H9 (cell line): ENCODE measurements around the gene CCDC187. TPM values are rescaled to one million over a fixed set of nuclear protein-coding genes. Genes with fewer than 3 reads are reported as not detected.
A peak's percentile ranks its signal among the peaks of the same experiment; 100 is the strongest.

Experiments
- DNase-seq: peaks from one replicate; pipeline ENCODE4 v3.0.0-alpha.2; 2017
- H2AFZ ChIP-seq: one replicate; pipeline ENCODE4 v1.6.1; 2013; ENCODE audit warnings: mild to moderate bottlenecking, low read length, control low read depth, moderate library complexity
- H2AK5ac ChIP-seq: 2 replicates; pipeline ENCODE4 v1.6.1; 2013; ENCODE audit warnings: low read length, control low read depth, mixed read lengths; ENCODE audit not compliant: insufficient read length
- H2BK120ac ChIP-seq: one replicate; pipeline ENCODE4 v1.6.1; 2013; ENCODE audit warnings: low read depth, mild to moderate bottlenecking, low read length, control low read depth, inconsistent platforms; ENCODE audit not compliant: poor library complexity, severe bottlenecking
- H2BK12ac ChIP-seq: 2 replicates; pipeline ENCODE4 v1.6.1; 2013; ENCODE audit warnings: low read length, control low read depth, mixed read lengths, low read depth; ENCODE audit not compliant: insufficient read length
- H2BK15ac ChIP-seq: 2 replicates; pipeline ENCODE4 v1.6.1; 2013; ENCODE audit warnings: low read depth, low read length, control low read depth
- H2BK20ac ChIP-seq: one replicate; pipeline ENCODE4 v1.6.1; 2013; ENCODE audit warnings: low read depth, mild to moderate bottlenecking, low read length, control low read depth, inconsistent platforms; ENCODE audit not compliant: poor library complexity, severe bottlenecking
- H2BK5ac ChIP-seq: 2 replicates; pipeline ENCODE4 v1.6.1; 2013; ENCODE audit warnings: low read length, control low read depth, mixed read lengths; ENCODE audit not compliant: insufficient read length
- H3K14ac ChIP-seq: 2 replicates; pipeline ENCODE4 v1.6.1; 2013; ENCODE audit warnings: low read length, control low read depth; ENCODE audit not compliant: insufficient read depth
- H3K18ac ChIP-seq: 2 replicates; pipeline ENCODE4 v1.6.1; 2013; ENCODE audit warnings: low read depth, mild to moderate bottlenecking, mixed read lengths, low read length, control low read depth; ENCODE audit not compliant: insufficient read length
- H3K23ac ChIP-seq: 2 replicates; pipeline ENCODE4 v1.6.1; 2013; ENCODE audit warnings: low read length, control low read depth, mixed read lengths, low read depth; ENCODE audit not compliant: insufficient read length
- H3K23me2 ChIP-seq: 2 replicates; pipeline ENCODE4 v1.6.1; 2013; ENCODE audit warnings: low read depth, mild to moderate bottlenecking, mixed read lengths, low read length, control low read depth; ENCODE audit not compliant: insufficient read length, poor library complexity, severe bottlenecking
- H3K27ac ChIP-seq: 2 replicates; pipeline ENCODE4 v1.5.1; 2013; ENCODE audit warnings: low read length, control low read depth, mixed read lengths, low read depth; ENCODE audit not compliant: insufficient read length
- H3K27me3 ChIP-seq: 2 replicates; pipeline ENCODE4 v1.6.1; 2013; ENCODE audit warnings: low read length, control low read depth, inconsistent platforms; ENCODE audit not compliant: insufficient read depth
- H3K4ac ChIP-seq: 2 replicates; pipeline ENCODE4 v1.6.1; 2013; ENCODE audit warnings: low read depth, mild to moderate bottlenecking, control low read depth, inconsistent platforms, low read length, moderate library complexity
- H3K4me1 ChIP-seq: 2 replicates; pipeline ENCODE4 v1.6.1; 2013; ENCODE audit warnings: low read length, control low read depth, inconsistent platforms; ENCODE audit not compliant: insufficient read depth
- H3K4me2 ChIP-seq: 2 replicates; pipeline ENCODE4 v1.6.1; 2013; ENCODE audit warnings: low read length, control low read depth, mixed read lengths; ENCODE audit not compliant: insufficient read length, insufficient read depth
- H3K56ac ChIP-seq: 2 replicates; pipeline ENCODE4 v1.6.1; 2013; ENCODE audit warnings: low read depth, mild to moderate bottlenecking, mixed read lengths, low read length, control low read depth; ENCODE audit not compliant: insufficient read length
- H3K79me1 ChIP-seq: 2 replicates; pipeline ENCODE4 v1.6.1; 2013; ENCODE audit warnings: low read depth, mild to moderate bottlenecking, moderate library complexity, low read length, control low read depth, inconsistent platforms; ENCODE audit not compliant: insufficient read depth, poor library complexity, severe bottlenecking
- H3K79me2 ChIP-seq: 2 replicates; pipeline ENCODE4 v1.6.1; 2013; ENCODE audit warnings: low read length, control low read depth, inconsistent platforms; ENCODE audit not compliant: insufficient read depth
- H3K9ac ChIP-seq: 2 replicates; pipeline ENCODE4 v1.6.1; 2013; ENCODE audit warnings: low read length, control low read depth, mixed read lengths; ENCODE audit not compliant: insufficient read length; ENCODE audit errors: extremely low read depth
- H3K9me3 ChIP-seq: one replicate; pipeline ENCODE4 v1.6.1; 2013; ENCODE audit warnings: low read depth, low read length, inconsistent platforms; ENCODE audit not compliant: control insufficient read depth
- H3T11ph ChIP-seq: one replicate; pipeline ENCODE4 v1.6.1; 2013; ENCODE audit warnings: mild to moderate bottlenecking, low read length, control low read depth, inconsistent platforms
- H4K20me1 ChIP-seq: one replicate; pipeline ENCODE4 v1.6.1; 2013; ENCODE audit not compliant: control insufficient read depth, insufficient read length, insufficient read depth
- H4K5ac ChIP-seq: 2 replicates; pipeline ENCODE4 v1.6.1; 2013; ENCODE audit warnings: low read depth, mild to moderate bottlenecking, mixed read lengths, low read length, control low read depth; ENCODE audit not compliant: insufficient read length
- H4K8ac ChIP-seq: replicated peaks from 2 replicates; pipeline ENCODE4 v1.6.1; 2013; ENCODE audit warnings: low read length, control low read depth, mixed read lengths, low read depth; ENCODE audit not compliant: insufficient read length
- H4K91ac ChIP-seq: 2 replicates; pipeline ENCODE4 v1.6.1; 2013; ENCODE audit warnings: low read depth, mild to moderate bottlenecking, moderate library complexity, mixed read lengths, low read length, control low read depth; ENCODE audit not compliant: insufficient read length
- H3K27ac Mint-ChIP-seq, 3 experiments: 2 replicates in 2 of 3; 3 replicates in 1 of 3; pipeline ENCODE4 v1.8.0; 2020 to 2021; ENCODE audit warnings: mixed read lengths in 3 of 3, mild to moderate bottlenecking in 1 of 3, moderate library complexity in 1 of 3
- H3K27me3 Mint-ChIP-seq: 2 replicates; pipeline ENCODE4 v1.8.0; 2021; ENCODE audit warnings: low read depth, mild to moderate bottlenecking, moderate library complexity, mixed read lengths
- H3K36me3 Mint-ChIP-seq, 3 experiments: 2 replicates in 2 of 3; 3 replicates in 1 of 3; pipeline ENCODE4 v1.8.0; 2020 to 2021; ENCODE audit warnings: low read depth in 3 of 3, mixed read lengths in 3 of 3; ENCODE audit not compliant: insufficient read depth in 1 of 3
- H3K4me1 Mint-ChIP-seq, 2 experiments: 2 replicates each; pipeline ENCODE4 v1.8.0; 2020; ENCODE audit warnings: mixed read lengths in 2 of 2
- H3K4me3 Mint-ChIP-seq, 2 experiments: 2 replicates in 1 of 2; 3 replicates in 1 of 2; pipeline ENCODE4 v1.8.0; 2020 to 2021; ENCODE audit warnings: mild to moderate bottlenecking in 2 of 2, mixed read lengths in 2 of 2, moderate library complexity in 1 of 2
- H3K9me3 Mint-ChIP-seq, 2 experiments: 2 replicates in 1 of 2; 3 replicates in 1 of 2; pipeline ENCODE4 v1.8.0; 2020; ENCODE audit warnings: mild to moderate bottlenecking in 2 of 2, mixed read lengths in 2 of 2, moderate library complexity in 1 of 2
- CTCF ChIP-seq: fragments of 200-600 bp; sonication (generic); conservative IDR thresholded peaks from 3 replicates; pipeline ENCODE4 v1.8.0; 2021; ENCODE audit warnings: antibody characterized with exemption, mild to moderate bottlenecking
- WGBS: extraction: QIAGEN DNeasy Blood & Tissue Kit; methylation state at CpG from one replicate; pipeline ENCODE4 v1.1.7; 2013; ENCODE audit warnings: missing lambda C conversion rate, low lambda C conversion rate, mixed read lengths; ENCODE audit not compliant: insufficient read length; ENCODE audit errors: extremely low coverage; 5-methylcytosine and 5-hydroxymethylcytosine counted together
- total RNA-seq: library from RNA; stranded (reverse); gene quantifications from 2 replicates; pipeline ENCODE4 v1.2.1, GENCODE V29; 2021

The CCDC187 gene
- total RNA-seq, 1 experiment from 2014 or later = 0.07 TPM

GRCh38 chr9:136349546-136349945, 45.7 kb upstream of the CCDC187 start:
- H3K27ac ChIP-seq = no peak overlapping the region
- no peak overlapping the region for H3K4ac ChIP-seq
- H4K91ac ChIP-seq = no peak overlapping the region
- Mint-ChIP-seq H3K4me1 (peaks cover 0 to 13% of the 10 kb centered on the region in 2 experiments; a peak in 2 of 4 replicates), H3K4me3 (no peak overlapping the region), H3K9me3 (no peaks in the 10 kb centered on the region), H3K27me3 (no peaks in the 10 kb centered on the region), H3K27ac (peak overlapping the region in 1 of 3 experiments; percentile 83; a peak in 1 of 7 replicates), H3K36me3 (no peaks in the 10 kb centered on the region)
- H3K4me2 ChIP-seq = no peak overlapping the region
- no peak overlapping the region for H2BK20ac ChIP-seq
- no CpG with 5 or more reads among the region's 24 CpGs for WGBS
- H2BK120ac ChIP-seq = no peak overlapping the region
- H3K79me1 ChIP-seq = no peaks in the 10 kb centered on the region
- H2BK15ac ChIP-seq = no peak overlapping the region
- H3K18ac ChIP-seq = no peak overlapping the region
- H4K8ac ChIP-seq = no peak overlapping the region
- H2AFZ ChIP-seq = no peak overlapping the region
- H4K5ac ChIP-seq = no peak overlapping the region
- H3K9me3 ChIP-seq = no peaks in the 10 kb centered on the region
- no peak for DNase-seq
- H3K9ac ChIP-seq = no peak overlapping the region
- no peak overlapping the region for H2BK5ac ChIP-seq
- no peak overlapping the region; the same call in 1 of the 2 replicates for H3K14ac ChIP-seq
- H3T11ph ChIP-seq = no peak overlapping the region
- H3K27me3 ChIP-seq = no peaks in the 10 kb centered on the region
- H3K4me1 ChIP-seq = no peaks in the 10 kb centered on the region
- H4K20me1 ChIP-seq = no peaks in the 10 kb centered on the region
- H3K79me2 ChIP-seq = no peaks in the 10 kb centered on the region
- H2AK5ac ChIP-seq = no peak overlapping the region
- H2BK12ac ChIP-seq = no peak overlapping the region
- TF ChIP-seq CTCF = no peak
- H3K23ac ChIP-seq = no peak overlapping the region
- H3K23me2 ChIP-seq = no peaks in the 10 kb centered on the region
- H3K56ac ChIP-seq = no peak overlapping the region
